GM18526 (cell line): Measurements from ENCODE around the gene KMT5B.

Source experiments
- POLR2A ChIP-seq: IDR thresholded peaks from 3 replicates; pipeline ENCODE4 v1.6.1; 2011; ENCODE audit not compliant: insufficient read length; ENCODE audit errors: extremely low read depth

KMT5B gene

DNA sequence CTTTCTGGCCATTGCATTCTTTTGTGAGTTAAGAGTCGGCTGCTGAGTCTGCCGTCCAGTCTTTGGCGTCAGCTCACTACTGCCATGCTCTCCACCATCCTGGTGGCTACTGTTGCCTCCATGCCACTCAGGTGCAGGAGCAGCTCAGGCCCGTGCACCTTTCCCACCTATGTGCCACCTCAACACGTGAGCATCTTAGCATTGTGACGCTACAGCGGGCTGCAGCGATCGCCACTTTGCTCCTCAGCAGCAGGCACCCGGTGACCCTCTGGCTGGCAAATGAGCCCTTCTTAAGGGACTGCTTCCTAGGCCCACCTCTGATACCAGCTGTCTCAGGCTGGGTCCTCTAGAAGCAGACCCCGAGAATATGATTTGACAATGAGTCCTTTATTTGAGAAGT is 11.5 kb upstream of the KMT5B start:
- no peak for TF ChIP-seq POLR2A

GRCh38 chr11:68223275-68223674 is 10.2 kb upstream of the KMT5B start:
- no peak for TF ChIP-seq POLR2A

- TF ChIP-seq POLR2A, result no peak
Observed at GRCh38 chr11:68221406-68221805, 8.3 kb upstream of the KMT5B start.

DNA sequence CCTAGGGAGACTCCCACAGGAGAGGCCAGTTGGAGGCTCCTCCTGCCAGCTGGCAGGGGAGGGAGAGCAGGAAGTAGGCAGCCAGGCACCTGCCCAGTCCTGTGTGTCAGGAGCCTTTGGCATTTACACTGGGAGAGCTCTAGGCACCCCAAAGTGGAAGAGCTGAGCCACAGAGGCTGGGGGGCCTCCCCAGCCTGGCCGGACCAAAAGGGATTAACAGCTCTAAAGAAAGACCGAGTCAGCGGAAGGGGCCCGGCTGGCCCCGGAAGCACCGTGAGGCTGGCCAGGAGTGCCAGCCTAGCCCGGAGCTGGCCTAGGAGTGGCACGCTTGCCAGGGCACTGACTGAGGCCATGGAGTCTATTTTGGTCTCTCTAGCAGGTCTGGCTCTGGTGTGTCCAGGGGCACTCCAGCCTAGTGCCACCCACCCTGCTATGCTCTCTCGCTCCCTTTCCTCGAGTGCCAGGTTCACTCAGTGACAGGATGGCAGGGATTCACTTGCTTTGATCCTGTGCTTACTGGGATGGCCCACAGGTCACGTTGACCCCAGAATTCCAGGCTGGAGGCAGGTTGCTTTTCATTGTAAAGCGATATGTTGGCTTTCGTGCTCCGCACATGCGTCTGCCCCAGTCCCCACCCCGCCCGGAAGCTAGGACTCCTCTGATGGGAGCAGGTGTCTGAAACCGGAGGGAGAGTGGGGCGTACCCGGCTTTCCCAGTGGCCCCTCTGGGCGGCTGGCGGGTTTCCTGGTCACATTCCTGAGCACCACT is 3.3 kb upstream of the KMT5B start:
- TF ChIP-seq POLR2A, result no peak

DNA sequence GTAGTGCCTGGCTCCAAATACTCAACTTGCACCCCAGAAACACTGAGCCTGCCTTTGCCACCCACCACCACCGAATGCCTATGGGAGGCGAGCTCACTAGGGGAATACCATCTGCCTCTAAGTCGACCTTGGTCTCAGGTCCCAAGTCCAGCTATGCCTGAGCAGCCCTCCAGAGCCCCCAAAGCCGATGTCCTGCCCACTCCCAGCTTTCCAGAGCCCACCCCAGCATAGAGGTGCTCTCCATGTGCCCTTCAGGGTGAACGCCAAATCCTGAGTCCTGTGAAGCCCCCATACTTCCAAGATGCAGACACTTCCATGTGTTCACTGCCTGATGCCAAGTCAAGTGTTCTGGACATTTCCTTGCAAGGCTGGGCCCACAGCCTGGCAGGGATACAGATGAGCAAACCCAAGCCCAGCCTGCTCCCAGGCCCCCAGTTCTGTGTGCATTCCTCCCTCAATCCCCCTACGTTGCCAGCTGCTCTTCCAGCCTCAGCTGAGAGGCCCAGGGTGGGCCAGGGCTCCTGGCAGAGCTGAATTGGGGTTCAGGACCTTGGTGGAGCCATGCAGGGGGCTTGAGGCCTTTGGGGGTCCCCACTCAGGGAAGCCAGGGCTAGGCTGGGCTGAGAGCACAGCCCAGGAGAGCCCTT is 2.6 kb upstream of the KMT5B start:
- TF ChIP-seq POLR2A, result no peak

- no peak for TF ChIP-seq POLR2A
Observed at GRCh38 chr11:68215087-68215445, 2.0 kb upstream of the KMT5B start.

GRCh38 chr11:68214173-68215086 is 1.3 kb upstream of the KMT5B start:
- TF ChIP-seq POLR2A, result no peak

DNA sequence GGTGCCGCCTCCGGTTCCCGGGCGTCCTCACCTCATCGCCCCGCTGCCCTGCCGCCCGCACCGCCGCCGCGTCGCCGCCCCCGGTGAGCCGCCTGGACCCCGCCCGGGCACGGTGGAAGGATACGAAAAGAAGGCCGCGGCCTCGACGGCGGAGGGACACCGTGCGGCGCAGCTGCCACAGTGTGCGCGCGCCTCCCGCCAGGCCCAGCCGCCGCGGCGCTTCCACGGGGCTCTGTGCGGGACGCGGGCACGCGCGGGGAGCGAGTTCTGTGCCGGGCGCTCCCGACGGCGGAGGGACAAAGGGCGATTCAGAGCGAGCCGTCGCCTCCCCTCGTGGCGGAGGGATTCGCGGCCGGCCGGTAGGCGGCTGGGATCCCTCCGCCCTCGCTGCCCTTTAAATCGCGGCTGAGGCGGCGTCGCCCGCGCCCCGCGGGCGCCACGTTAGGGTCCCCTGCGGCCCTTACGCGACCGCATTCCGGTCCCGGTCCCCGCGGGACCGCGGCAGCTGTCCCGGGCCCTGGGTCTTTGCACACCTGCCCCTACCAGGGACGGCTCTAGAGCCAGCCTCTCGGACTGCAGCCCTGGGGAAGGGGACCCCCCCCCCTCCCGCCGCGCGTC is 568 bp upstream of the KMT5B start:
- peak; percentile 96 for TF ChIP-seq POLR2A

- TF ChIP-seq POLR2A, result no peak
Observed at GRCh38 chr11:68212421-68213134, 518 bp downstream of the KMT5B start.

GRCh38 chr11:68211546-68211945 is 1.6 kb downstream of the KMT5B start:
- TF ChIP-seq POLR2A, result no peak

- no peak for TF ChIP-seq POLR2A
Observed at GRCh38 chr11:68206211-68206610, 6.9 kb downstream of the KMT5B start.

- no peak for TF ChIP-seq POLR2A
Observed at GRCh38 chr11:68204402-68204801, 8.7 kb downstream of the KMT5B start.

DNA sequence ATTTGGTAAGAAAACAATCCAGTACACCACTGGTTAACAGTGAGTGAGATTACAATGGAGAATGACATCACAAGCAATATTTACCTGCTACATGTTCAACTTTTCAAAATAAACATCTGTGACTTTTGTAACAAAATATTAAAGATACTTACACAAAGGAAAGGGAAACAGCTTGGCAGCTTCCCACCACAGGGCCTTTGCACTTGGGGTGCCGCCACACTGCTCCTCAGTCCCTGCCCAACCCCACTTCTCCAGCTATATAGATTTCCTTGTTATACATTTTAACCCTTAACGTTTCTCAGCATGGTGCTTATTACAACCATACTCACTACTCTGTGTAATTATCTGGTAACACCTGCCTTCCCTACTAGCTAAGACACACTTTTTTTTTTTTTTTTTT is 10.9 kb downstream of the KMT5B start:
- no peak for TF ChIP-seq POLR2A

GRCh38 chr11:68201492-68201891 is 11.6 kb downstream of the KMT5B start:
- no peak for TF ChIP-seq POLR2A

GRCh38 chr11:68200639-68201038 is 12.5 kb downstream of the KMT5B start:
- no peak for TF ChIP-seq POLR2A
